WTC11 (cell line): Measurements from ENCODE around the gene AKAP13. TPM values are rescaled to one million over a fixed set of nuclear protein-coding genes. Genes with fewer than 3 reads are reported as not detected.
A peak's percentile ranks its signal among the peaks of the same experiment; 100 is the strongest.

Experiments
- ATAC-seq: fragments of 200-7000 bp; cut with Tn5 transposase; 2 replicates; pipeline ENCODE4 v1.10.0; 2021; ENCODE audit warnings: mild to moderate bottlenecking, moderate library complexity
- CTCF ChIA-PET: fragments of 300-600 bp; sonication (Branson Sonifier 250); formaldehyde crosslinking; loops from one replicate; lab custom pipeline; 2021; ENCODE audit warnings: antibody characterized with exemption; lab: Charles Lee
- POLR2A ChIA-PET: fragments of 350-600 bp; sonication (Branson Sonifier 250); formaldehyde crosslinking; loops from one replicate; lab custom pipeline; 2021; ENCODE audit warnings: antibody characterized with exemption; lab: Charles Lee
- DNase-seq: peaks from one replicate; pipeline ENCODE4 v3.0.0; 2021; ENCODE audit warnings: low spot score
- H3K27ac Mint-ChIP-seq: 2 replicates; pipeline ENCODE4 v1.8.0; 2021; ENCODE audit warnings: mixed read lengths
- H3K27me3 Mint-ChIP-seq: 2 replicates; pipeline ENCODE4 v1.8.0; 2021; ENCODE audit warnings: low read depth, mild to moderate bottlenecking, moderate library complexity, mixed read lengths
- H3K36me3 Mint-ChIP-seq: 2 replicates; pipeline ENCODE4 v1.8.0; 2021; ENCODE audit warnings: mixed read lengths
- H3K4me1 Mint-ChIP-seq: 2 replicates; pipeline ENCODE4 v1.8.0; 2022; ENCODE audit warnings: mixed read lengths
- H3K4me3 Mint-ChIP-seq: 2 replicates; pipeline ENCODE4 v1.8.0; 2021; ENCODE audit warnings: mild to moderate bottlenecking, moderate library complexity, mixed read lengths
- H3K9me3 Mint-ChIP-seq: 2 replicates; pipeline ENCODE4 v1.8.0; 2021; ENCODE audit warnings: mixed read lengths
- EMX1 ChIP-seq: fragments of 250-450 bp; sonication (Bioruptor Pico); IDR thresholded peaks from 2 replicates; pipeline ENCODE4 v1.8.0; 2021; ENCODE audit warnings: mild to moderate bottlenecking
- ESRRA ChIP-seq: sonication (generic); formaldehyde crosslinking; IDR thresholded peaks from 2 replicates; pipeline ENCODE4 v1.8.1; 2022; ENCODE audit warnings: mild to moderate bottlenecking, missing genetic modification reagents, borderline replicate concordance
- GTF2I ChIP-seq: fragments of 250-450 bp; sonication (Bioruptor Pico); conservative IDR thresholded peaks from 2 replicates; pipeline ENCODE4 v1.4.0; 2021; ENCODE audit warnings: mild to moderate bottlenecking
- MXD4 ChIP-seq: fragments of 250-450 bp; sonication (Bioruptor Pico); IDR thresholded peaks from 2 replicates; pipeline ENCODE4 v1.8.0; 2021; ENCODE audit warnings: mild to moderate bottlenecking, moderate library complexity, borderline replicate concordance
- NR2C2 ChIP-seq: sonication (generic); formaldehyde crosslinking; IDR thresholded peaks from 2 replicates; pipeline ENCODE4 v1.8.0; 2022; ENCODE audit warnings: mild to moderate bottlenecking, missing genetic modification reagents
- STAT6 ChIP-seq: sonication (generic); formaldehyde crosslinking; conservative IDR thresholded peaks from 2 replicates; pipeline ENCODE4 v1.8.1; 2023; ENCODE audit warnings: mild to moderate bottlenecking, low read depth, missing genetic modification reagents, moderate library complexity
- ZNF396 ChIP-seq: fragments of 250-450 bp; sonication (Bioruptor Pico); IDR thresholded peaks from 2 replicates; pipeline ENCODE4 v1.8.0; 2021; ENCODE audit warnings: mild to moderate bottlenecking, moderate library complexity, borderline replicate concordance
- ZNF416 ChIP-seq: fragments of 250-450 bp; sonication (Bioruptor Pico); IDR thresholded peaks from 2 replicates; pipeline ENCODE4 v1.9.0; 2021; ENCODE audit warnings: mild to moderate bottlenecking, inconsistent platforms
- ZNF512 ChIP-seq: sonication (generic); formaldehyde crosslinking; IDR thresholded peaks from 2 replicates; pipeline ENCODE4 v1.8.1; 2022; ENCODE audit warnings: missing genetic modification reagents, borderline replicate concordance
- total RNA-seq: library from RNA; stranded (reverse); gene quantifications from 3 replicates; pipeline ENCODE4 v1.2.3, GENCODE V29; 2021
- TF ChIP-seq, protein P1 (sequence below): fragments of 250-450 bp; sonication (Bioruptor Pico); IDR thresholded peaks from 2 replicates; pipeline ENCODE4 v1.9.0; 2021; ENCODE audit warnings: mild to moderate bottlenecking
- TF ChIP-seq, protein P2 (sequence below): sonication (generic); formaldehyde crosslinking; conservative IDR thresholded peaks from 2 replicates; pipeline ENCODE4 v1.8.1; 2022; ENCODE audit warnings: mild to moderate bottlenecking, missing genetic modification reagents
- TF ChIP-seq, protein P3 (sequence below): fragments of 250-450 bp; sonication (Bioruptor Pico); IDR thresholded peaks from 2 replicates; pipeline ENCODE4 v1.9.0; 2021; ENCODE audit warnings: mild to moderate bottlenecking
- TF ChIP-seq, protein P4 (sequence below): sonication (generic); formaldehyde crosslinking; IDR thresholded peaks from 2 replicates; pipeline ENCODE4 v1.8.0; 2022; ENCODE audit warnings: mild to moderate bottlenecking, missing genetic modification reagents
- TF ChIP-seq, protein P5 (sequence below): sonication (generic); formaldehyde crosslinking; IDR thresholded peaks from 2 replicates; pipeline ENCODE4 v1.8.0; 2023; ENCODE audit warnings: missing genetic modification reagents, mild to moderate bottlenecking, borderline replicate concordance
- TF ChIP-seq, protein P6 (sequence below): sonication (generic); formaldehyde crosslinking; IDR thresholded peaks from 2 replicates; pipeline ENCODE4 v1.8.0; 2022; ENCODE audit warnings: missing genetic modification reagents

The AKAP13 gene
- total RNA-seq, 1 experiment from 2014 or later: 50.3 TPM

DNA sequence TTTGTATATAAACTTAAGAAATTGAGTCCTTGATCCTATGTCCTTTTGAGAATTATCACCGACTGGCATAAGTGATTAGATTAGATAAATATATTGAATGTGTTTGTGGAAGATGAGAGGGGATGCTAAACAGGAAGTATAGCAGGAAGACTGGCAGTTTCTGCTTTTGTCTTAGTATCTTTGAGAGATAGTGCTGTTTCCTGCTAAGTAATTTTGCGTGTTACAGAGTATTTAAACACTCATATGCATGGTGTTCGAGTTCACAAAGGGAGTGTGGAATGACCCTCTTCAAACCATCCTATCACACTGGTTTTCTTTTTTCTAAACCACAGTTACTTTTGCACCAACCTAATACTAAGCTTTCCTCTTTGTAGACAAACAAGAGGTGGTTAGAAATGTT is 308.3 kb downstream of the AKAP13 start:
- POLR2A ChIA-PET: no interaction called here
- Mint-ChIP-seq H3K9me3 (no peaks in the 10 kb centered on the region), H3K4me3 (no peak overlapping the region), H3K4me1 (peaks cover 24% of the 10 kb centered on the region), H3K27me3 (no peaks in the 10 kb centered on the region), H3K27ac (no peak overlapping the region), H3K36me3 (peaks cover 15% of the 10 kb centered on the region)
- no peak for TF ChIP-seq ZNF416 (CRISPR knock-in tag)
- TF ChIP-seq ZNF396 (CRISPR knock-in tag): no peak
- TF ChIP-seq ESRRA (CRISPR knock-in tag): no peak
- TF ChIP-seq, protein P1, sequence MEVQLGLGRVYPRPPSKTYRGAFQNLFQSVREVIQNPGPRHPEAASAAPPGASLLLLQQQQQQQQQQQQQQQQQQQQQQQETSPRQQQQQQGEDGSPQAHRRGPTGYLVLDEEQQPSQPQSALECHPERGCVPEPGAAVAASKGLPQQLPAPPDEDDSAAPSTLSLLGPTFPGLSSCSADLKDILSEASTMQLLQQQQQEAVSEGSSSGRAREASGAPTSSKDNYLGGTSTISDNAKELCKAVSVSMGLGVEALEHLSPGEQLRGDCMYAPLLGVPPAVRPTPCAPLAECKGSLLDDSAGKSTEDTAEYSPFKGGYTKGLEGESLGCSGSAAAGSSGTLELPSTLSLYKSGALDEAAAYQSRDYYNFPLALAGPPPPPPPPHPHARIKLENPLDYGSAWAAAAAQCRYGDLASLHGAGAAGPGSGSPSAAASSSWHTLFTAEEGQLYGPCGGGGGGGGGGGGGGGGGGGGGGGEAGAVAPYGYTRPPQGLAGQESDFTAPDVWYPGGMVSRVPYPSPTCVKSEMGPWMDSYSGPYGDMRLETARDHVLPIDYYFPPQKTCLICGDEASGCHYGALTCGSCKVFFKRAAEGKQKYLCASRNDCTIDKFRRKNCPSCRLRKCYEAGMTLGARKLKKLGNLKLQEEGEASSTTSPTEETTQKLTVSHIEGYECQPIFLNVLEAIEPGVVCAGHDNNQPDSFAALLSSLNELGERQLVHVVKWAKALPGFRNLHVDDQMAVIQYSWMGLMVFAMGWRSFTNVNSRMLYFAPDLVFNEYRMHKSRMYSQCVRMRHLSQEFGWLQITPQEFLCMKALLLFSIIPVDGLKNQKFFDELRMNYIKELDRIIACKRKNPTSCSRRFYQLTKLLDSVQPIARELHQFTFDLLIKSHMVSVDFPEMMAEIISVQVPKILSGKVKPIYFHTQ (CRISPR knock-in tag): no peak
- no peak for TF ChIP-seq MXD4 (CRISPR knock-in tag)
- TF ChIP-seq, protein P2, sequence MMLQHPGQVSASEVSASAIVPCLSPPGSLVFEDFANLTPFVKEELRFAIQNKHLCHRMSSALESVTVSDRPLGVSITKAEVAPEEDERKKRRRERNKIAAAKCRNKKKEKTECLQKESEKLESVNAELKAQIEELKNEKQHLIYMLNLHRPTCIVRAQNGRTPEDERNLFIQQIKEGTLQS: no peak
- TF ChIP-seq NR2C2 (CRISPR knock-in tag): no peak
- TF ChIP-seq EMX1 (CRISPR knock-in tag): no peak
- TF ChIP-seq, protein P3, sequence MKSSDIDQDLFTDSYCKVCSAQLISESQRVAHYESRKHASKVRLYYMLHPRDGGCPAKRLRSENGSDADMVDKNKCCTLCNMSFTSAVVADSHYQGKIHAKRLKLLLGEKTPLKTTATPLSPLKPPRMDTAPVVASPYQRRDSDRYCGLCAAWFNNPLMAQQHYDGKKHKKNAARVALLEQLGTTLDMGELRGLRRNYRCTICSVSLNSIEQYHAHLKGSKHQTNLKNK (CRISPR knock-in tag): no peak
- no peak for TF ChIP-seq STAT6 (CRISPR knock-in tag)
- no peak for TF ChIP-seq ZNF512 (CRISPR knock-in tag)
- no peak for ATAC-seq
- CTCF ChIA-PET: no interaction called here
- no peak for DNase-seq

DNA sequence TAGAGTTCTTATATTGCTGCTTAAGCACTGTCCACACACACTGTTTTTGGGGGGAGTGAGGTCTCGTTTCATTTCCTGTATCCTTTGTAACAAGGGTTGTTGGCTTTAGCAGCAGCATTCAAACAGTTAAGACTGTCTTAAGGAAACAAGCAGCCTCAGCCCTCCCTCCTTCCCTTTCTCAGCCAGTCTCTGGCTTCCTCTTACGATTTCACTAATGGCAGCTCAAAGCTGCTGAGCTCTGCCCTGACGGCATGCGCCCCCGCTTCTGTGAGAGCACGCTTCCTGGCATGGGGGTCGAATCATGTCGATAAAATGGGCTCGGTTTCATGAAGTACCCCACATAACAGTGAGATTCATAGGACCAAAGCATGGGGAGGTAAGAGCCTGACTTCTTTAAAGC is 309.3 kb downstream of the AKAP13 start:
- peak; percentile 98 for ATAC-seq
- peak overlapping the region; percentile 60 for H3K4me3 Mint-ChIP-seq
- H3K27ac Mint-ChIP-seq: peak overlapping the region; percentile 98
- peaks cover 24% of the 10 kb centered on the region for H3K4me1 Mint-ChIP-seq
- DNase-seq: peak; percentile 32
- ChIA-PET POLR2A (no interaction called here), CTCF (interaction anchor here (1.9 kb wide), 1 partner anchor 146 kb away, joined by 6 read pairs; no protein-coding TSS in a partner anchor)
- no peaks in the 10 kb centered on the region for H3K9me3 Mint-ChIP-seq
- no peaks in the 10 kb centered on the region for H3K27me3 Mint-ChIP-seq
- peaks cover 10% of the 10 kb centered on the region for H3K36me3 Mint-ChIP-seq
- TF ChIP-seq, protein P4, sequence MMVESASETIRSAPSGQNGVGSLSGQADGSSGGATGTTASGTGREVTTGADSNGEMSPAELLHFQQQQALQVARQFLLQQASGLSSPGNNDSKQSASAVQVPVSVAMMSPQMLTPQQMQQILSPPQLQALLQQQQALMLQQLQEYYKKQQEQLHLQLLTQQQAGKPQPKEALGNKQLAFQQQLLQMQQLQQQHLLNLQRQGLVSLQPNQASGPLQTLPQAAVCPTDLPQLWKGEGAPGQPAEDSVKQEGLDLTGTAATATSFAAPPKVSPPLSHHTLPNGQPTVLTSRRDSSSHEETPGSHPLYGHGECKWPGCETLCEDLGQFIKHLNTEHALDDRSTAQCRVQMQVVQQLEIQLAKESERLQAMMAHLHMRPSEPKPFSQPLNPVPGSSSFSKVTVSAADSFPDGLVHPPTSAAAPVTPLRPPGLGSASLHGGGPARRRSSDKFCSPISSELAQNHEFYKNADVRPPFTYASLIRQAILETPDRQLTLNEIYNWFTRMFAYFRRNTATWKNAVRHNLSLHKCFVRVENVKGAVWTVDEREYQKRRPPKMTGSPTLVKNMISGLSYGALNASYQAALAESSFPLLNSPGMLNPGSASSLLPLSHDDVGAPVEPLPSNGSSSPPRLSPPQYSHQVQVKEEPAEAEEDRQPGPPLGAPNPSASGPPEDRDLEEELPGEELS (CRISPR knock-in tag): no peak
- TF ChIP-seq, protein P5, sequence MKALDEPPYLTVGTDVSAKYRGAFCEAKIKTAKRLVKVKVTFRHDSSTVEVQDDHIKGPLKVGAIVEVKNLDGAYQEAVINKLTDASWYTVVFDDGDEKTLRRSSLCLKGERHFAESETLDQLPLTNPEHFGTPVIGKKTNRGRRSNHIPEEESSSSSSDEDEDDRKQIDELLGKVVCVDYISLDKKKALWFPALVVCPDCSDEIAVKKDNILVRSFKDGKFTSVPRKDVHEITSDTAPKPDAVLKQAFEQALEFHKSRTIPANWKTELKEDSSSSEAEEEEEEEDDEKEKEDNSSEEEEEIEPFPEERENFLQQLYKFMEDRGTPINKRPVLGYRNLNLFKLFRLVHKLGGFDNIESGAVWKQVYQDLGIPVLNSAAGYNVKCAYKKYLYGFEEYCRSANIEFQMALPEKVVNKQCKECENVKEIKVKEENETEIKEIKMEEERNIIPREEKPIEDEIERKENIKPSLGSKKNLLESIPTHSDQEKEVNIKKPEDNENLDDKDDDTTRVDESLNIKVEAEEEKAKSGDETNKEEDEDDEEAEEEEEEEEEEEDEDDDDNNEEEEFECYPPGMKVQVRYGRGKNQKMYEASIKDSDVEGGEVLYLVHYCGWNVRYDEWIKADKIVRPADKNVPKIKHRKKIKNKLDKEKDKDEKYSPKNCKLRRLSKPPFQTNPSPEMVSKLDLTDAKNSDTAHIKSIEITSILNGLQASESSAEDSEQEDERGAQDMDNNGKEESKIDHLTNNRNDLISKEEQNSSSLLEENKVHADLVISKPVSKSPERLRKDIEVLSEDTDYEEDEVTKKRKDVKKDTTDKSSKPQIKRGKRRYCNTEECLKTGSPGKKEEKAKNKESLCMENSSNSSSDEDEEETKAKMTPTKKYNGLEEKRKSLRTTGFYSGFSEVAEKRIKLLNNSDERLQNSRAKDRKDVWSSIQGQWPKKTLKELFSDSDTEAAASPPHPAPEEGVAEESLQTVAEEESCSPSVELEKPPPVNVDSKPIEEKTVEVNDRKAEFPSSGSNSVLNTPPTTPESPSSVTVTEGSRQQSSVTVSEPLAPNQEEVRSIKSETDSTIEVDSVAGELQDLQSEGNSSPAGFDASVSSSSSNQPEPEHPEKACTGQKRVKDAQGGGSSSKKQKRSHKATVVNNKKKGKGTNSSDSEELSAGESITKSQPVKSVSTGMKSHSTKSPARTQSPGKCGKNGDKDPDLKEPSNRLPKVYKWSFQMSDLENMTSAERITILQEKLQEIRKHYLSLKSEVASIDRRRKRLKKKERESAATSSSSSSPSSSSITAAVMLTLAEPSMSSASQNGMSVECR (CRISPR knock-in tag): no peak
- TF ChIP-seq GTF2I (CRISPR knock-in tag): no peak
- TF ChIP-seq, protein P3 (CRISPR knock-in tag): no peak
- TF ChIP-seq, protein P6, sequence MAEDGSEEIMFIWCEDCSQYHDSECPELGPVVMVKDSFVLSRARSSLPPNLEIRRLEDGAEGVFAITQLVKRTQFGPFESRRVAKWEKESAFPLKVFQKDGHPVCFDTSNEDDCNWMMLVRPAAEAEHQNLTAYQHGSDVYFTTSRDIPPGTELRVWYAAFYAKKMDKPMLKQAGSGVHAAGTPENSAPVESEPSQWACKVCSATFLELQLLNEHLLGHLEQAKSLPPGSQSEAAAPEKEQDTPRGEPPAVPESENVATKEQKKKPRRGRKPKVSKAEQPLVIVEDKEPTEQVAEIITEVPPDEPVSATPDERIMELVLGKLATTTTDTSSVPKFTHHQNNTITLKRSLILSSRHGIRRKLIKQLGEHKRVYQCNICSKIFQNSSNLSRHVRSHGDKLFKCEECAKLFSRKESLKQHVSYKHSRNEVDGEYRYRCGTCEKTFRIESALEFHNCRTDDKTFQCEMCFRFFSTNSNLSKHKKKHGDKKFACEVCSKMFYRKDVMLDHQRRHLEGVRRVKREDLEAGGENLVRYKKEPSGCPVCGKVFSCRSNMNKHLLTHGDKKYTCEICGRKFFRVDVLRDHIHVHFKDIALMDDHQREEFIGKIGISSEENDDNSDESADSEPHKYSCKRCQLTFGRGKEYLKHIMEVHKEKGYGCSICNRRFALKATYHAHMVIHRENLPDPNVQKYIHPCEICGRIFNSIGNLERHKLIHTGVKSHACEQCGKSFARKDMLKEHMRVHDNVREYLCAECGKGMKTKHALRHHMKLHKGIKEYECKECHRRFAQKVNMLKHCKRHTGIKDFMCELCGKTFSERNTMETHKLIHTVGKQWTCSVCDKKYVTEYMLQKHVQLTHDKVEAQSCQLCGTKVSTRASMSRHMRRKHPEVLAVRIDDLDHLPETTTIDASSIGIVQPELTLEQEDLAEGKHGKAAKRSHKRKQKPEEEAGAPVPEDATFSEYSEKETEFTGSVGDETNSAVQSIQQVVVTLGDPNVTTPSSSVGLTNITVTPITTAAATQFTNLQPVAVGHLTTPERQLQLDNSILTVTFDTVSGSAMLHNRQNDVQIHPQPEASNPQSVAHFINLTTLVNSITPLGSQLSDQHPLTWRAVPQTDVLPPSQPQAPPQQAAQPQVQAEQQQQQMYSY (CRISPR knock-in tag): no peak
